Tibial artery (tissue), 4 donors: Measurements from ENCODE around the gene GOLT1B.

Experiments used
- DNase-seq, 2 donors: peaks; one replicate each; pipeline ENCODE4 v3.0.0-alpha.2; 2019
- H3K27ac ChIP-seq, 2 donors: fragments of 200-600 bp; sonication (generic) in 1 of 2; 1 replicate in 1 of 2; 2 replicates in 1 of 2; pipeline ENCODE4 v1.5.1; 2018 to 2019; ENCODE audit warnings: mild to moderate bottlenecking in 1 of 2
- H3K27me3 ChIP-seq, 2 donors: fragments of 200-600 bp; sonication (generic) in 1 of 2; one replicate each; pipeline versions ENCODE4 v1.5.1 to v1.6.0; 2016 to 2019
- H3K36me3 ChIP-seq, 3 donors: fragments of 200-600 bp; sonication (generic) in 2 of 3; one replicate each; pipeline ENCODE4 v1.5.1; 2016 to 2019; ENCODE audit warnings: mild to moderate bottlenecking in 2 of 3
- H3K4me1 ChIP-seq, 4 donors: fragments of 200-600 bp; sonication (generic) in 2 of 4; 1 replicate in 3 of 4; 2 replicates in 1 of 4; pipeline ENCODE4 v1.5.1; 2016 to 2019
- H3K4me3 ChIP-seq, 2 donors: fragments of 200-600 bp; sonication (generic) in 1 of 2; 1 replicate in 1 of 2; 2 replicates in 1 of 2; pipeline ENCODE4 v1.5.1; 2018 to 2019; ENCODE audit warnings: mild to moderate bottlenecking in 2 of 2
- H3K9me3 ChIP-seq, 3 donors: fragments of 200-600 bp; sonication (generic) in 1 of 3; one replicate each; pipeline ENCODE4 v1.5.1; 2016 to 2019
- CTCF ChIP-seq, 2 experiments: fragments of 200-600 bp in 1 of 2; fragments of 450-650 bp in 1 of 2; IDR thresholded peaks; one replicate each; pipeline ENCODE4 v1.5.1; 2017 to 2019; ENCODE audit warnings: antibody characterized with exemption in 2 of 2, mild to moderate bottlenecking in 1 of 2, moderate library complexity in 1 of 2
- intact Hi-C: fragments of 100-400 bp; cut with DNase I; formaldehyde crosslinking; loops from one replicate; pipeline ENCODE4 v1.15.0; 2023; ENCODE audit warnings: low total_unique reads

The GOLT1B gene

DNA sequence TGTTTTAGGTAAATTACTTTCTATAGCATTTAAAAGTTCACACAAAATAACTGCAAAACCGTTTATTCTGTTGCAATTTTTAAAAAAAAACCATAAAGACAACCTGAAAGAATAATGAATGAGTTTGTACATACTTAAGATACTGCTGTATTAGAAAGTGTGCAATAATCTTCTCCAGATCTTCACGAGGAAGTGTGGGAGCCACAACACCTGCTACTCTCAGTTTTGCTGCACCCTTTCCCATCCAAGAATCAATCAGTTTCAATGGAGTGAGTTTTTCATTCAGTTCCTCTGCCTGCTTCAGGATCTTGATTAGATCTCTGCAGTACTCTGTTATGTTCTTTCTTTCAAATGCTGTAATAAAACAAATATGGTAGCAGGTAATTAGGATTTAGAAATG lies 30.3 kb upstream of the GOLT1B start:
- DNase-seq: no peak
- TF ChIP-seq CTCF (IDR thresholded peaks at IDR 0.05): no peak
- no peaks in the 10 kb centered on the region for H3K4me1 ChIP-seq
- H3K27ac ChIP-seq: no peak overlapping the region
- intact Hi-C loops: no loop called here
- no peaks in the 10 kb centered on the region for H3K27me3 ChIP-seq
- peaks cover 51 to 74% (median 57%) of the 10 kb centered on the region in 3 donors for H3K36me3 ChIP-seq
- H3K9me3 ChIP-seq: no peaks in the 10 kb centered on the region
- H3K4me3 ChIP-seq: no peak overlapping the region

- intact Hi-C loops: no loop called here
- no peak for DNase-seq
- no peaks in the 10 kb centered on the region for H3K9me3 ChIP-seq
- H3K36me3 ChIP-seq: peaks cover 54 to 73% (median 66%) of the 10 kb centered on the region in 3 donors
- no peaks in the 10 kb centered on the region for H3K27me3 ChIP-seq
- H3K4me3 ChIP-seq: no peak overlapping the region
- H3K4me1 ChIP-seq: no peaks in the 10 kb centered on the region
- no peak for TF ChIP-seq CTCF (IDR thresholded peaks at IDR 0.05)
- no peak overlapping the region for H3K27ac ChIP-seq
These were observed 29.3 kb upstream of the GOLT1B start for GRCh38 chr12:21472197-21472823.

DNA sequence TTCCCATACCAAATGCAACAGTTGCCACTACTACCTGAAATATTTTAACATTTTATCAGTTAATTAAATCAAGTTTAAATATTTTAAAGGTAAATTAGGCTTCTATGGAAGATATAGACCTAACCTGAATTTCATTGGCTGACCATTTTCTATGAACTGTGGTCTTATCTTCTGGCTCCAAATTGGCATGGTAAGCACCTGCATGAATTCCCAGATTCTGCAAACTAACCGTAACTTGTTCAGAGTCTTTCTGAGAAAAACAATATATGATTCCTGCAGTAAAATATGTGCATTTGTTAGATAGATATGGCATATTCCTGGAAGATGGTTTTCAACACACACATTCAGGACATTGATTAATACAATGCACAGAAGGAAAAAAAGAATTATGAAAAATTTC lies 26.0 kb upstream of the GOLT1B start:
- no peak for TF ChIP-seq CTCF (IDR thresholded peaks at IDR 0.05)
- no peak for DNase-seq
- Histone ChIP-seq H3K9me3 (no peaks in the 10 kb centered on the region), H3K27ac (no peak overlapping the region), H3K27me3 (no peaks in the 10 kb centered on the region), H3K4me3 (no peak overlapping the region), H3K36me3 (peaks cover 70 to 88% (median 81%) of the 10 kb centered on the region in 3 donors), H3K4me1 (no peaks in the 10 kb centered on the region)
- intact Hi-C loops: no loop called here

GRCh38 chr12:21476949-21477348 lies 24.6 kb upstream of the GOLT1B start:
- no peak for DNase-seq
- H3K27ac ChIP-seq: no peak overlapping the region
- no peak for TF ChIP-seq CTCF (IDR thresholded peaks at IDR 0.05)
- H3K4me1 ChIP-seq: no peaks in the 10 kb centered on the region
- H3K36me3 ChIP-seq: peaks cover 65 to 90% (median 81%) of the 10 kb centered on the region in 3 donors
- no peak overlapping the region for H3K4me3 ChIP-seq
- intact Hi-C loops: no loop called here
- H3K27me3 ChIP-seq: no peaks in the 10 kb centered on the region
- no peaks in the 10 kb centered on the region for H3K9me3 ChIP-seq

DNA sequence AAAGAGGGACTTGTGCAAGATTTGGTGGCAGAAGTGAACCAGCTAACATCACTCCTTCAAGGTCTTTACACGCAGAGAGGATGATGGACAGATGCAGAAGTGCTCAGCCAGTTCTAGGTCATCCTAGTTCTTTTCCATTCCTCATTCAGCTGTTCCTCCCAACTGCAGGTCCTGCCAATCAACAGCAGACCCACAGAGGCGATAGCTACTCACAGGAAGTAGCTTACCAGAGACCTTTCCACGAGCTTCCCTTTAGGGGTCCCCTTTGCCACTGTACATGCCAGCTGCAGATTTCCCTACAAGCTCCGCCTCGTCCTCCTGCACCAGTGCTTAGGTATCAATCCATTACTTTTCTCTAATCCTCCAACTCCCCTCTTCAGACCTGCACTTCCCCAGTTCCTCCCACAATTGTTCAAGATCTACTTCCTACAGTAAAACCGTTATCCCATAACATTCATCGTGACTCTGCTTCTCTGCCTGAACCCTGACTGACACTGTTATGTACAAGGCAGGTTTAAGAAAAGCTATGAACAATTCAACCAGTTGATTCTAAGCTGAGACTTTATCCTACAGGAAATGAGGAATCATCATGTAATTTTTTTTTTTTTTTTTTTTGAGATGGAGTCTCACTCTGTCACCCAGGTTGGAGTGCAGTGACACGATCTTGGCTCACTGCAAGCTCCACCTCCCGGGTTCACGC lies 22.7 kb upstream of the GOLT1B start:
- TF ChIP-seq CTCF (IDR thresholded peaks at IDR 0.05): no peak
- intact Hi-C loops: no loop called here
- no peak overlapping the region for H3K27ac ChIP-seq
- peaks cover 62 to 88% (median 79%) of the 10 kb centered on the region in 3 donors for H3K36me3 ChIP-seq
- no peaks in the 10 kb centered on the region for H3K9me3 ChIP-seq
- no peaks in the 10 kb centered on the region for H3K27me3 ChIP-seq
- no peak overlapping the region for H3K4me3 ChIP-seq
- H3K4me1 ChIP-seq: no peaks in the 10 kb centered on the region
- DNase-seq: no peak
